Measurements from ENCODE around the gene C10orf71. TPM values are rescaled to one million over a fixed set of nuclear protein-coding genes. Genes with fewer than 3 reads are reported as not detected.

C10orf71 gene
- not detected for total RNA-seq

DNA sequence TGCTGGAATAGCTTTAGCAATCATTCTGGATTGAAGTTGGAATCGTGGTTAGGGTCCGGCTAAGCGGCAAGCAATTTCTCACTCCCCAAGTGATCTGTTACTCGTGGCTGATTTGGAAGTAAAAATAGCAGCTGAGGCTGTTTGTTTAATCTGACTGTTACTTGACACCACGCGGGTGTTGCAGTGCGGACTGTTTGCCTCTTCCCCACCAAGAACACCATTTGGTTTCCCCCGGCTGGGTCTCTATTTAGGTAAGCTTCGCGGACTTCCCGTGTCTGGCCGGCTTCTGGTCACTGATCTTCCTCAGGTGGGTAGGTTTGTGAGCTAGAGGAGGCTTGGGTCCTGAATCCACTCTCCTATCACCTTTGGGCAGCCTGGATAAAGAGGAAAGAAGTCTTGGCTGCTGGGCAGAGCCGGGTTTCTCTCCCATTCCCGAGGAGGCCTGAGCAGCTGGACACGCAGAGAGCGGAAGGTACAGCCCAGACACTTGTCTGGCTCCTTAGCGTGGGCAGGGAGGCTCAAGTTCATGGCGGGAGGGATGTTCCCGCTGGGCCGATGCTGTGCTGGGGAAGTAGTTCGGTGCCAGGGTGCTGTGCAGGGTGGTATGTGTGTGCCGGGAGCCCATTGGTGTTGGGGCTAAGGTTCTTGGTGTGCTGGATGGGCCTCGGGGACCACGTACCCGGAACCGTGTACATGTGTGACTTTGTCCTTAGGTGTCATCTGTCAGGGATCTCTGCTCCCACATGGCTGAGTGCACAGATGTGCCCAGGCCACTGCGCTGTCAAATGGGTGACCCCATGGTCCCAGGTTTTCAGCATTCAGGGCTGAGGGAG is at the start of gene C10orf71:
TSS of gene C10orf71 (plus strand) at position 188 of the 833 bp plus-strand sequence. CDS start 23,376 bp downstream, outside the sequence.

Other genes starting within 250 kb of the C10orf71 start
- gene VSTM4, start 183.6 kb upstream of the C10orf71 start, total RNA-seq: under 1 TPM in 1 of 2 donors, not detected in 1; under 0.01 TPM
- gene FAM170B, start 165.1 kb upstream of the C10orf71 start, total RNA-seq: not detected
- not detected for gene TMEM273, start 110.8 kb upstream of the C10orf71 start, total RNA-seq
- not detected for gene DRGX, start 96.9 kb downstream of the C10orf71 start, total RNA-seq
- 10 to 100 TPM; 11.0 to 19.3 TPM for gene ERCC6, start 240.0 kb downstream of the C10orf71 start, total RNA-seq